Loucy (cell line): ENCODE results near the gene CD163.

ENCODE experiments used
- EZH2phosphoT487 ChIP-seq: fragments of 200-600 bp; IDR thresholded peaks from 2 replicates; pipeline ENCODE4 v1.6.1; 2018; ENCODE audit warnings: antibody characterized with exemption, mild to moderate bottlenecking, moderate library complexity, borderline replicate concordance
- TF ChIP-seq, protein P1 (sequence below): fragments of 200-600 bp; sonication (generic); conservative IDR thresholded peaks from 2 replicates; pipeline ENCODE4 v1.5.1; 2014; ENCODE audit warnings: mild to moderate bottlenecking, antibody characterized with exemption, low read length

- TF ChIP-seq, protein P1, sequence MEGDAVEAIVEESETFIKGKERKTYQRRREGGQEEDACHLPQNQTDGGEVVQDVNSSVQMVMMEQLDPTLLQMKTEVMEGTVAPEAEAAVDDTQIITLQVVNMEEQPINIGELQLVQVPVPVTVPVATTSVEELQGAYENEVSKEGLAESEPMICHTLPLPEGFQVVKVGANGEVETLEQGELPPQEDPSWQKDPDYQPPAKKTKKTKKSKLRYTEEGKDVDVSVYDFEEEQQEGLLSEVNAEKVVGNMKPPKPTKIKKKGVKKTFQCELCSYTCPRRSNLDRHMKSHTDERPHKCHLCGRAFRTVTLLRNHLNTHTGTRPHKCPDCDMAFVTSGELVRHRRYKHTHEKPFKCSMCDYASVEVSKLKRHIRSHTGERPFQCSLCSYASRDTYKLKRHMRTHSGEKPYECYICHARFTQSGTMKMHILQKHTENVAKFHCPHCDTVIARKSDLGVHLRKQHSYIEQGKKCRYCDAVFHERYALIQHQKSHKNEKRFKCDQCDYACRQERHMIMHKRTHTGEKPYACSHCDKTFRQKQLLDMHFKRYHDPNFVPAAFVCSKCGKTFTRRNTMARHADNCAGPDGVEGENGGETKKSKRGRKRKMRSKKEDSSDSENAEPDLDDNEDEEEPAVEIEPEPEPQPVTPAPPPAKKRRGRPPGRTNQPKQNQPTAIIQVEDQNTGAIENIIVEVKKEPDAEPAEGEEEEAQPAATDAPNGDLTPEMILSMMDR, result no peak
- TF ChIP-seq EZH2phosphoT487, result no peak
Observed at GRCh38 chr12:7485095-7485494, 18.5 kb downstream of the CD163 start.
